Adrenal gland (tissue), 12 donors: ENCODE measurements around the gene MARCHF10. TPM values are rescaled to one million over a fixed set of nuclear protein-coding genes. Genes with fewer than 3 reads are reported as not detected.
A peak's percentile ranks its signal among the peaks of the same experiment; 100 is the strongest.

Experiments used
- DNase-seq, 7 donors: peaks; one replicate each; pipeline ENCODE4 v3.0.0-alpha.2; 2019 to 2020
- H3K27ac ChIP-seq, 5 donors: fragments of 200-600 bp; sonication (generic) in 4 of 5; 1 replicate in 3 of 5; 2 replicates in 2 of 5; pipeline versions ENCODE4 v1.5.1 to v1.8.0; 2016 to 2020; ENCODE audit warnings: mild to moderate bottlenecking in 1 of 5
- H3K27me3 ChIP-seq: fragments of 200-600 bp; 2 replicates; pipeline ENCODE4 v1.8.0; 2021
- H3K36me3 ChIP-seq, 2 donors: fragments of 200-600 bp; replicated peaks in 1 of 2; 1 replicate in 1 of 2; 2 replicates in 1 of 2; pipeline versions ENCODE4 v1.5.1 to v1.8.0; 2018 to 2022
- H3K4me1 ChIP-seq, 2 donors: fragments of 200-600 bp; replicated peaks in 1 of 2; 1 replicate in 1 of 2; 2 replicates in 1 of 2; pipeline versions ENCODE4 v1.5.1 to v1.8.0; 2018 to 2021
- H3K4me3 ChIP-seq, 4 donors: fragments of 200-600 bp; sonication (generic) in 3 of 4; one replicate each; pipeline ENCODE4 v1.5.1; 2016 to 2018
- H3K9me3 ChIP-seq, 3 donors: fragments of 200-600 bp; sonication (generic) in 1 of 3; replicated peaks in 1 of 3; 1 replicate in 2 of 3; 2 replicates in 1 of 3; pipeline versions ENCODE4 v1.5.1 to v1.8.0; 2016 to 2021
- POLR2A ChIP-seq, 2 donors: fragments of 450-650 bp; IDR thresholded peaks; one replicate each; pipeline ENCODE4 v1.6.1; 2017; ENCODE audit warnings: antibody characterized with exemption in 2 of 2, mild to moderate bottlenecking in 2 of 2, moderate library complexity in 1 of 2
- WGBS, 4 donors: extraction: QIAGEN DNeasy Blood & Tissue Kit in 2 of 4; methylation state at CpG; one replicate each; pipeline versions ENCODE4 v1.1.5 to v1.1.7; 2013 to 2017; 5-methylcytosine and 5-hydroxymethylcytosine counted together
- intact Hi-C, 2 donors: fragments of 100-400 bp; cut with DNase I; formaldehyde crosslinking; loops; one replicate each; pipeline versions ENCODE4 v1.14.1 to v1.15.0; 2022 to 2023
- polyA plus RNA-seq, 3 donors: library from polyadenylated mRNA; stranded (reverse); fragments of 200-250 nt in 2 of 3; fragments of 350-450 nt in 1 of 3; fragmentation: Illumina TruSeq in 1 of 3; extraction: RNeasy Lipid Tissue Mini Kit (QIAGEN cat#74804) in 1 of 3; gene quantifications; one replicate each; pipeline ENCODE4 v1.2.3, GENCODE V29; 2013 to 2014
- total RNA-seq, 9 donors: library from RNA; depleted of rRNA in 4 of 9; stranded (reverse); fragments of >200 nt in 4 of 9; fragments of 120-200 nt in 1 of 9; fragmentation: NEBNext Ultra II Directional in 1 of 9; extraction: Animal tissue kit (Norgen Biotek cat#: 25700) in 1 of 9; gene quantifications; one replicate each; pipeline versions ENCODE4 v1.1.0 to v1.2.4, GENCODE V29; 2013 to 2023
- TF ChIP-seq, protein P1 (sequence below), 6 experiments: fragments of 450-650 bp in 4 of 6; fragments of 200-600 bp in 2 of 6; sonication (generic) in 1 of 6; IDR thresholded peaks; 1 replicate in 5 of 6; 2 replicates in 1 of 6; pipeline versions ENCODE4 v1.5.1 to v1.8.0; 2016 to 2021; ENCODE audit warnings: antibody characterized with exemption in 6 of 6, mild to moderate bottlenecking in 2 of 6, moderate library complexity in 1 of 6
- donor health status: healthy with polysubstance abuse.
- donor health status: Bipolar disorder and iron deficiency.
- donor health status: DM: yes; HTN: yes; CAD: no.
- donor health status: DM: no; HTN: no; CAD: no.
- donor health status: DM: no; HTN: no; CAD: no.
- donor health status: DM: yes; HTN: yes; CAD: no.

The MARCHF10 gene
- total and polyA plus RNA-seq, 12 donors: 0.31 to 0.64 (median 0.43) TPM; not detected in 8

DNA sequence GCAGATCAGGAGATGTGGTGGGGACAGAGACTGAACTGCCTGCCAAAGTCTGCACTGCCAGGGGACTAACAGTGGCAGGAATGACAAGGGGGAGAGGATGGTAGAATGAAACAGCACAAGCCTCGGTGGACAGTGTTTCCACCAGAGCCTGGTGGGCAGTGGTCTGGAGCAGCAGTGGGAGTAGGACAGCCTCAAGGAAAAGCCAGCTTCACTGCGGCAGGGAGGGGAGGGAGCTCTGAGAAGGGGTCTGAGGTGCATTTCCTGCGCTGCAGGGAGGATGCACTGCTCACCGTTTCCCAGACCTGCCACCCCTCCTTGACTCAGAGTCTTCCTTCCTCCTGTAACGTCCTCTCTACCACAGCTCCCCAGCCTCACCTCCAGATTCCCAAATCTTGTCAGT lies 33.8 kb downstream of the MARCHF10 start:
- Histone ChIP-seq H3K4me3 (no peak overlapping the region), H3K4me1 (no peaks in the 10 kb centered on the region), H3K36me3 (no peaks in the 10 kb centered on the region), H3K27me3 (no peaks in the 10 kb centered on the region), H3K27ac (no peak overlapping the region), H3K9me3 (no peaks in the 10 kb centered on the region)
- intact Hi-C loops: no loop called here
- peak in 1 of 7 donors; percentile 11 for DNase-seq
- 69 to 86% (median 73%) methylated on average over 5 of the region's 5 CpGs for WGBS, 4 donors
- TF ChIP-seq POLR2A (IDR thresholded peaks at IDR 0.05): no peak
- TF ChIP-seq, protein P1, sequence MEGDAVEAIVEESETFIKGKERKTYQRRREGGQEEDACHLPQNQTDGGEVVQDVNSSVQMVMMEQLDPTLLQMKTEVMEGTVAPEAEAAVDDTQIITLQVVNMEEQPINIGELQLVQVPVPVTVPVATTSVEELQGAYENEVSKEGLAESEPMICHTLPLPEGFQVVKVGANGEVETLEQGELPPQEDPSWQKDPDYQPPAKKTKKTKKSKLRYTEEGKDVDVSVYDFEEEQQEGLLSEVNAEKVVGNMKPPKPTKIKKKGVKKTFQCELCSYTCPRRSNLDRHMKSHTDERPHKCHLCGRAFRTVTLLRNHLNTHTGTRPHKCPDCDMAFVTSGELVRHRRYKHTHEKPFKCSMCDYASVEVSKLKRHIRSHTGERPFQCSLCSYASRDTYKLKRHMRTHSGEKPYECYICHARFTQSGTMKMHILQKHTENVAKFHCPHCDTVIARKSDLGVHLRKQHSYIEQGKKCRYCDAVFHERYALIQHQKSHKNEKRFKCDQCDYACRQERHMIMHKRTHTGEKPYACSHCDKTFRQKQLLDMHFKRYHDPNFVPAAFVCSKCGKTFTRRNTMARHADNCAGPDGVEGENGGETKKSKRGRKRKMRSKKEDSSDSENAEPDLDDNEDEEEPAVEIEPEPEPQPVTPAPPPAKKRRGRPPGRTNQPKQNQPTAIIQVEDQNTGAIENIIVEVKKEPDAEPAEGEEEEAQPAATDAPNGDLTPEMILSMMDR (IDR thresholded peaks at IDR 0.05): no peak

DNA sequence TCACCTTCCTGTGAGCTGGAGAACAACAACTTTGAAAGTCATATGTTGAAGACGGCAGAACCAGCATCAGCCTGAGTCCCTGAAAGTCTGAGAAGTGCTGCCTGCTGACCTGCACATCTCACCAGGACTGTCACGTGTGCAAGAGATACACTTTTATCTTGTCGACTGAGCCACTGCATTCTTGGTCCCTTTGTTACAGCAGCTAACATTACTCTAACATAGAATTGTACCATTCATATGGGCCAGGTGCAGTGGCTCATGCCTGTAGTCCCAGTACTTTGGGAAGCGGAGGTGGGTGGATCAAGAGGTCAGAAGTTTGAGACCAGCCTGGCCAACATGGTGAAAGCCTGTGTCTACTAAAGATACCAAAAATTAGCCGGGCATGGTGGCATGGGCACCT lies 40.1 kb downstream of the MARCHF10 start:
- Histone ChIP-seq H3K4me3 (no peak overlapping the region), H3K9me3 (no peaks in the 10 kb centered on the region), H3K27me3 (no peaks in the 10 kb centered on the region), H3K4me1 (no peaks in the 10 kb centered on the region), H3K36me3 (no peaks in the 10 kb centered on the region), H3K27ac (no peak overlapping the region)
- TF ChIP-seq, protein P1 (IDR thresholded peaks at IDR 0.05): no peak
- no peak for TF ChIP-seq POLR2A (IDR thresholded peaks at IDR 0.05)
- WGBS, 4 donors: 80 to 90% (median 85%) methylated on average over 5 of the region's 5 CpGs
- no peak for DNase-seq
- intact Hi-C loops: no loop called here

DNA sequence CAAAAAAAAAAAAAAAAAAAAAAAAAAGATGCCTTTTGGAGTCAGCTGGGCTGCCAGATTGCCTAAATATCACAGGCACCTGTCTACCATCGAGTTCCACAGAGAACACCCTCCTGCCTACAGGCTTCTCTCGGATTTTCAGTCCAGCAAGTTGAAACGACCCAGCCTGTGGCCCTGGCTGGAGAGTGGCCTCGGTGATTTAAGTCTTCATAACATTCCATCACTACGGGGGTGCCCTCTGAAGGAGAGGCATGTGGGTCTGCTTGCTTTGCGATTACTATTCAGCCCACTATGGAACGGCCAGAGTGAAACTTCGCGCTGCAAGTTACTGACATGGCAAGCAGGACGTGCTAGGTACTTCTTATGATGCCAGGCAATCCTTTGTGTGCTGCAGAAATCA lies 42.8 kb downstream of the MARCHF10 start:
- DNase-seq: no peak
- Histone ChIP-seq H3K36me3 (no peaks in the 10 kb centered on the region), H3K4me3 (no peak overlapping the region), H3K4me1 (no peaks in the 10 kb centered on the region), H3K27me3 (no peaks in the 10 kb centered on the region), H3K27ac (no peak overlapping the region), H3K9me3 (no peaks in the 10 kb centered on the region)
- intact Hi-C loops: no loop called here
- WGBS, 4 donors: 76 to 81% (median 79%) methylated on average over 9 to 10 of the region's 10 CpGs
- TF ChIP-seq, protein P1 (IDR thresholded peaks at IDR 0.05): no peak
- no peak for TF ChIP-seq POLR2A (IDR thresholded peaks at IDR 0.05)

DNA sequence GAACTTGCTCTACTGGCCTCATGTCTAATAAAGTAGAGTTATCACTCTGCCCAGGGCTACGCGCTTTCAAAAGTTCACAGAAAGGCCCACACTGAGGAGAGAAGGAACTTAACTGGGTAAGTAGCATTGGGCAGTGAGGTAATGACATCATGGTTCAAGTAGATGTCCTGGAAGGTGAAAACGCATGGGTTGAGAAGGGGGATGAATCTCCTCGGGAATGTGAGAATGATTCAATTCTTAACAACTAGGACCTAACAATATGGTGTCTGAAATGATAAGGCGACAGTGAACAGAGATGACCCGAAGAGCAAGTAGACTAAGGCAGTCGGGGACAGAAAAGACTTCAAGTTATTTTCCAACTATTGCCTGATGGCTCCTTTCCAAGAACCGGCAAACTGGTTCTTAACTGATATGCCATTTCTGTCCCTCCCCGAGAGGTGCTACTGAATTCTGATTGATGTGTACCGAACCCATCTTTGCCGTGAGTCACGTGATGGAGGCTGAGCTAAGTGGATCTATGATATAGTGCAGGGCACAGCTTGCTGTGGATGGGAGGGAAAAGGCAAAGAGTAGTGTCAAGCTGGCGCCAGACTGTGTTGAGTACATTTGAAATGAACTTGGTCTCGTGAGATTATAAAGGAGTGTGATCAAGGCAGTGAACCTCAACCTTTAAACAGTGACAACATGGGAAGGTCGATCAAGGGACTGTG lies 44.1 kb downstream of the MARCHF10 start:
- Histone ChIP-seq H3K4me1 (no peaks in the 10 kb centered on the region), H3K27me3 (no peaks in the 10 kb centered on the region), H3K36me3 (no peaks in the 10 kb centered on the region), H3K4me3 (no peak overlapping the region), H3K9me3 (no peaks in the 10 kb centered on the region), H3K27ac (no peak overlapping the region)
- WGBS, 4 donors: 80 to 88% (median 85%) methylated on average over 15 of the region's 15 CpGs
- intact Hi-C loops: no loop called here
- TF ChIP-seq, protein P1 (IDR thresholded peaks at IDR 0.05): no peak
- DNase-seq: no peak
